ENCODE data around the gene RPL15.
"Not testable (repeated sequence)": the region's sequence is repeated elsewhere in the genome, so short reads cannot be mapped to it uniquely, and the experiment has no call there.

RPL15 gene

GRCh38 chr3:23916886-23917678 lies at the start of gene RPL15, which contains the start of gene NKIRAS1:
Gene RPL15, plus strand, starts transcription at chr3:23917132. Its CDS starts 728 bp downstream, at chr3:23917860.
Gene NKIRAS1, minus strand, starts transcription at chr3:23916990. Its CDS starts 6,086 bp downstream, at chr3:23910904.
- DNase-seq = peak; percentile 78

GRCh38 chr3:23867400-23867799 lies 49.5 kb upstream of the RPL15 start:
- DNase-seq = no peak

- DNase-seq = no peak
These were observed 49.1 kb upstream of the RPL15 start for GRCh38 chr3:23867838-23868237.

- no peak for DNase-seq
These were observed 46.8 kb upstream of the RPL15 start for GRCh38 chr3:23869977-23870662.

GRCh38 chr3:23870663-23871043 lies 46.3 kb upstream of the RPL15 start:
- not testable (repeated sequence) for DNase-seq

GRCh38 chr3:23871361-23871760 lies 45.6 kb upstream of the RPL15 start:
- DNase-seq = not testable (repeated sequence)

GRCh38 chr3:23872330-23872729 lies 44.6 kb upstream of the RPL15 start:
- no peak for DNase-seq

GRCh38 chr3:23873941-23874340 lies 43.0 kb upstream of the RPL15 start:
- no peak for DNase-seq

GRCh38 chr3:23874359-23875112 lies 42.4 kb upstream of the RPL15 start:
- no peak for DNase-seq

- no peak for DNase-seq
These were observed 41.7 kb upstream of the RPL15 start for GRCh38 chr3:23875113-23875725.

GRCh38 chr3:23876923-23877322 lies 40.0 kb upstream of the RPL15 start:
- no peak for DNase-seq

GRCh38 chr3:23877329-23877980 lies 39.5 kb upstream of the RPL15 start:
- DNase-seq = no peak

- DNase-seq = no peak
These were observed 37.4 kb upstream of the RPL15 start for GRCh38 chr3:23879485-23879884.

- DNase-seq = no peak
These were observed 36.1 kb upstream of the RPL15 start for GRCh38 chr3:23880703-23881339.

- DNase-seq = not testable (repeated sequence)
These were observed 34.9 kb upstream of the RPL15 start for GRCh38 chr3:23881993-23882392.

- DNase-seq = no peak
These were observed 34.4 kb upstream of the RPL15 start for GRCh38 chr3:23882487-23882918.

GRCh38 chr3:23884481-23884880 lies 32.5 kb upstream of the RPL15 start:
- DNase-seq = no peak

- no peak for DNase-seq
These were observed 31.7 kb upstream of the RPL15 start for GRCh38 chr3:23885210-23885609.

- no peak for DNase-seq
These were observed 30.6 kb upstream of the RPL15 start for GRCh38 chr3:23886311-23886710.

- DNase-seq = no peak
These were observed 28.2 kb upstream of the RPL15 start for GRCh38 chr3:23888617-23889228.

GRCh38 chr3:23889386-23889785 lies 27.5 kb upstream of the RPL15 start:
- no peak for DNase-seq
